Naive thymus-derived CD4-positive, alpha-beta T cell (primary cell): ENCODE results near the gene APOBEC3B. TPM values are rescaled to one million over a fixed set of nuclear protein-coding genes. Genes with fewer than 3 reads are reported as not detected.
"Not testable (repeated sequence)": the region's sequence is repeated elsewhere in the genome, so short reads cannot be mapped to it uniquely, and the experiment has no call there.

Source experiments
- ATAC-seq: fragments of 150-1000 bp; cut with Tn5 transposase; 2 replicates; pipeline ENCODE4 v1.10.0; 2021; ENCODE audit warnings: mild to moderate bottlenecking, moderate library complexity
- CTCF ChIA-PET: fragments of 350-600 bp; sonication (Branson Sonifier 250); formaldehyde crosslinking; loops from one replicate; lab custom pipeline; 2021; ENCODE audit warnings: antibody characterized with exemption; lab: Charles Lee
- POLR2A ChIA-PET: fragments of 350-600 bp; sonication (Branson Sonifier 250); formaldehyde crosslinking; loops from one replicate; lab custom pipeline; 2021; ENCODE audit warnings: antibody characterized with exemption, inconsistent platforms; lab: Charles Lee
- DNase-seq, 9 donors: peaks; one replicate each; pipeline versions ENCODE4 v3.0.0 to v3.0.0-alpha.2; 2020 to 2022; ENCODE audit warnings: mixed read lengths in 1 of 9
- H3K27ac ChIP-seq: one replicate; pipeline ENCODE4 v1.7.0; 2013; ENCODE audit warnings: mild to moderate bottlenecking, low read depth, low read length, moderate library complexity
- H3K27me3 ChIP-seq, 2 donors: one replicate each; pipeline ENCODE4 v1.7.0; 2013; ENCODE audit warnings: low read length in 2 of 2, mild to moderate bottlenecking in 2 of 2, moderate library complexity in 2 of 2; ENCODE audit not compliant: control insufficient read depth in 2 of 2, insufficient read depth in 2 of 2
- H3K36me3 ChIP-seq, 3 experiments: 1 replicate in 2 of 3; 2 replicates in 1 of 3; pipeline ENCODE4 v1.7.0; 2013; ENCODE audit warnings: low read length in 3 of 3, mild to moderate bottlenecking in 3 of 3, moderate library complexity in 1 of 3; ENCODE audit not compliant: insufficient read depth in 3 of 3, control insufficient read depth in 2 of 3
- H3K4me1 ChIP-seq, 2 donors: one replicate each; pipeline ENCODE4 v1.7.0; 2013; ENCODE audit warnings: low read length in 2 of 2, mild to moderate bottlenecking in 2 of 2, moderate library complexity in 1 of 2; ENCODE audit not compliant: control insufficient read depth in 2 of 2, insufficient read depth in 2 of 2
- H3K4me3 ChIP-seq: 2 replicates; pipeline ENCODE4 v1.7.0; 2013; ENCODE audit warnings: mild to moderate bottlenecking, low read length
- H3K9me3 ChIP-seq, 3 experiments: 1 replicate in 2 of 3; 2 replicates in 1 of 3; pipeline ENCODE4 v1.7.0; 2013; ENCODE audit warnings: low read length in 3 of 3; ENCODE audit not compliant: control insufficient read depth in 2 of 3
- H3K27ac Mint-ChIP-seq, 9 donors: one replicate each; pipeline ENCODE4 v1.8.0; 2020 to 2022; ENCODE audit warnings: mixed read lengths in 9 of 9, mild to moderate bottlenecking in 8 of 9, moderate library complexity in 5 of 9, inconsistent platforms in 2 of 9
- H3K27me3 Mint-ChIP-seq, 5 donors: one replicate each; pipeline ENCODE4 v1.8.0; 2021 to 2022; ENCODE audit warnings: mixed read lengths in 5 of 5, mild to moderate bottlenecking in 1 of 5
- H3K36me3 Mint-ChIP-seq, 5 donors: one replicate each; pipeline ENCODE4 v1.8.0; 2020 to 2022; ENCODE audit warnings: mixed read lengths in 5 of 5, mild to moderate bottlenecking in 3 of 5, inconsistent platforms in 1 of 5
- H3K4me1 Mint-ChIP-seq, 7 donors: one replicate each; pipeline ENCODE4 v1.8.0; 2020 to 2022; ENCODE audit warnings: mixed read lengths in 7 of 7, mild to moderate bottlenecking in 3 of 7, inconsistent platforms in 1 of 7
- H3K4me3 Mint-ChIP-seq, 10 donors: one replicate each; pipeline ENCODE4 v1.8.0; 2020 to 2022; ENCODE audit warnings: mild to moderate bottlenecking in 10 of 10, mixed read lengths in 10 of 10, moderate library complexity in 6 of 10, inconsistent platforms in 2 of 10
- H3K9me3 Mint-ChIP-seq, 11 donors: one replicate each; pipeline ENCODE4 v1.8.0; 2020 to 2022; ENCODE audit warnings: mixed read lengths in 11 of 11, mild to moderate bottlenecking in 4 of 11, inconsistent platforms in 1 of 11, moderate library complexity in 1 of 11
- intact Hi-C, 2 donors: fragments of 100-400 bp; cut with micrococcal nuclease; formaldehyde crosslinking; loops; one replicate each; pipeline ENCODE4 v1.15.1; 2023
- polyA plus RNA-seq, 2 donors: library from polyadenylated mRNA; unstranded; fragments of 300-500 nt; fragmentation: Illumina TruSeq; gene quantifications; one replicate each; pipeline ENCODE4 v1.2.3, GENCODE V29; 2021
- total RNA-seq, 6 experiments: library from RNA in 5 of 6; stranded (reverse) in 5 of 6; gene quantifications; 1 replicate in 5 of 6; 2 replicates in 1 of 6; pipeline ENCODE4 v1.2.3 and lab custom pipeline; 2021 to 2026

APOBEC3B gene
- total and polyA plus RNA-seq, 7 experiments from 2014 or later, result 0.30 to 16.0 (median 7.1) TPM; not detected in 3

GRCh38 chr22:39017596-39018365 lies 35.6 kb downstream of the APOBEC3B start:
- Mint-ChIP-seq H3K36me3 (peaks cover 0 to 24% (median 8%) of the 10 kb centered on the region in 5 donors), H3K27me3 (no peaks in the 10 kb centered on the region), H3K9me3 (no peaks in the 10 kb centered on the region), H3K4me1 (peaks cover 27 to 65% (median 54%) of the 10 kb centered on the region in 7 donors), H3K27ac (peak overlapping the region in 6 of 9 donors; percentile 42 to 84 (median 74)), H3K4me3 (peak overlapping the region in 3 of 10 donors; percentile 37 to 59 (median 57))
- H3K36me3 ChIP-seq, result no peaks in the 10 kb centered on the region
- intact Hi-C loops, result no loop called here
- H3K4me1 ChIP-seq, result peaks cover 10 to 19% of the 10 kb centered on the region in 2 donors
- no peak for ATAC-seq
- ChIA-PET POLR2A (no interaction called here), CTCF (interaction anchor here (1.2 kb wide), 1 partner anchor 11 kb away, joined by 3 read pairs; no protein-coding TSS in a partner anchor)
- no peak overlapping the region for H3K4me3 ChIP-seq
- no peak for DNase-seq
- no peak overlapping the region for H3K27ac ChIP-seq
- no peaks in the 10 kb centered on the region for H3K27me3 ChIP-seq
- H3K9me3 ChIP-seq, result no peaks in the 10 kb centered on the region

DNA sequence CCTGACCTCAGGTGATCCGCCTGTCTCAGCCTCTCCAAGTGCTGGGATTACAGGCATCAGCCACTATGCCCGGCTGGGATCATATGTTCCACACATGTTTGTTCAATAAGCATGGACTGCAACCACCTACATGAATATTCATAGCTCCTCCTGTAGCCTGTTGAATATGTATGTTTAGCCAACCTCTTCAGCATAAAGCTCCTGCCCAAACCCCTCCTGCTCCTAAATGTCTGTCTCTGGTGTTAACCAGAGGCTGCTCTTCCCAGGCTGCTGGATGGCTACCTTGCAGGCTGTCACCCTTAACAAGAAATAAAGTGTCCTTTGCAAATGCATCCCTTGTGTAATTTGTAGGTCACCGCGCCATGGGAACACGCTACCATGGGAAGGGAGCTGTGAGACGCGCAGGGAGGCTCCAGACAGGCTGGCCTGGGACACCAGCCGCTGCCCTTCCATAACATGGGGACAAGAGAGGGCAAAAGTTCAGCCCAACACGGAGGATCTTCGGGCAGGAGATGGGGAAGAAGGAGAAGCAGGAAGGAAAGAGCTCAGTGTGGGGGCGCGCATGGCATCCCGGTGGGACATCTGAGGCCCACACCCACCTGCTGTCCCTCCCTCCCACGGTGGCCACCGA lies 38.0 kb downstream of the APOBEC3B start:
- H3K9me3 Mint-ChIP-seq, H3K9me3 ChIP-seq, H3K27me3 ChIP-seq, ATAC-seq, H3K27me3 Mint-ChIP-seq, CTCF ChIA-PET, H3K4me3 ChIP-seq: not testable (repeated sequence)
- Mint-ChIP-seq H3K4me3 (peak overlapping the region; percentile 80 to 98 (median 88)), H3K4me1 (peaks cover 27 to 67% (median 52%) of the 10 kb centered on the region in 7 donors), H3K36me3 (peaks cover 0 to 33% (median 8%) of the 10 kb centered on the region in 5 donors), H3K27ac (peak overlapping the region; percentile 88 to 98 (median 94))
- POLR2A ChIA-PET, result interaction anchor here (1.6 kb wide), 1 partner anchor 299 kb away, joined by 5 read pairs; the partner anchor contains the start of gene RPL3
- H3K4me1 ChIP-seq, result peaks cover 20 to 24% of the 10 kb centered on the region in 2 donors
- intact Hi-C loops, result loop anchor here (2.0 to 10.0 kb wide), 4 partner anchors 21 to 505 kb away; partner anchors contain the start of genes APOBEC3F (in 1 of the 2), APOBEC3G (in 1 of the 2) and ATF4 (in 1 of the 2)
- peak in 1 of 9 donors; percentile 25 for DNase-seq
- H3K36me3 ChIP-seq, result peaks cover 0 to 13% (median 6%) of the 10 kb centered on the region in 3 experiments
- peak overlapping the region; percentile 86 for H3K27ac ChIP-seq

DNA sequence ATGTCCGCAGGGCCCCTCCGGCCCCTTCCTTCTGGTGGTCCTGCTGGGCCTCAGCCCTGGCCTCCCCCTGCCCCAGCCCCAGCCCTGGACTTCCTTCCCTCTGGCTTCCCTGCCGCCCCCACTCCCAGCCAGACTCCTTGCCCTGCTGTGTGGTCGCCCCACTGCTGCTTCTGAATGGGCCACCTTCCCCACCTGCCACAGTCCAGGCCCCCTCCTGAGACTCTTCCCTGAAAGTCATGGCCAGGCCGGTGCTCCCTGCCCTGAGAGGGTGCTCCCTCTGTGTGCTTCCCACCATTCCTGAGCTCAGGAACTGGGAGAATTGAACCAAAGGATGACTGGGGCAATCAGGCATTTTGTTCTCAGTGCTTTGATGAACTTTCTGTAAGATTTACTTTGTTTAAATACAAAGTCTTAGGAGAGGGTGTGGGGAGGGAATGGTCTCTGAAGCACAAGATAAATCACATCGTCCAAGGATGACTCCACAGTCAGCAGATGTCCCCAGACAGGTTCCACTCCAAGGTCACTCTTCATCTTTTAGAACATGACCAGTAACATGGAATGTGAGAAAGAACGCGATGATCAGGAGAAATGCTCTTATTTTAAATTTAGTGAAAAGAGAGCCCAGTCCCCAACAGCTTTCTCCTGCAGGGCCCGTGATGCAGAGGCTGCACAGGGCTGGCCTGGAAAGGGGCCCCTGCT lies 39.6 kb downstream of the APOBEC3B start:
- H3K4me3 ChIP-seq, result peak overlapping the region; percentile 76
- no peak for ATAC-seq
- POLR2A ChIA-PET, result interaction anchor here (0.7 to 2.0 kb wide), 10 partner anchors 8 to 297 kb away, joined by 3 to 6 read pairs (median 4); partner anchors contain the start of genes APOBEC3F and RPL3

DNA sequence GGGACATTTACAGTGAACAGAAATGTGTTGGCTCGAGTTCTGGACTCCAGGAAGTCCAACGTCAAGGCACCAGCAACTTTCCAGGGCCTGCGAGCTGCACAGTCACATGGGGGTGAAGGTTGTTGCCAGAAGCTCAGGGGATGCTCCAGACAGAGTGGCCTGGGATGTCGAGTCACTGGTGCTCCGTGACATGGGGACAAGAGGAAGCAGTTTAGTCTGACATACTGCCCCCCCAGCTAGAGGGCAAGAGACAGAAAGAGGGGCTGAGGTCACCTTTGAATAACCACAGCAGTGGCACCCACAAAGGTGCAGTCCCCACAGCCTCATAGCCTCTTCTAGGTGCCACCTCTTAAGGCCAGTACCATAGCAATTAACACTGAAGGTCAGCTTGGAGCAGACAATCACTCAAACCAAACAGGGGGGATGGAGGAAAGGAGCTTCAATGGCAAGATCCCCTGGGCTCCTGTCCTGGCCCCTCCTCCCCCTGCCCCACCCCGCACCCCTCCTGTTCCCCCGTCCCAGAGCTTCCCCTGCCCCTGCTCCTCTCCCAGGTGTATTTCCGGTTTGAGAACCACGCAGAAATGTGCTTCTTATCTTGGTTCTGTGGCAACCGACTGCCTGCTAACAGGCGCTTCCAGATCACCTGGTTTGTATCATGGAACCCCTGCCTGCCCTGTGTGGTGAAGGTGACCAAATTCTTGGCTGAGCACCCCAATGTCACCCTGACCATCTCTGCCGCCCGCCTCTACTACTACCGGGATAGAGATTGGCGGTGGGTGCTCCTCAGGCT lies 42.6 kb downstream of the APOBEC3B start:
- Histone ChIP-seq H3K9me3 (no peaks in the 10 kb centered on the region), H3K4me1 (peaks cover 18 to 24% of the 10 kb centered on the region in 2 donors), H3K4me3 (no peak overlapping the region), H3K36me3 (peaks cover 0 to 24% (median 6%) of the 10 kb centered on the region in 3 experiments), H3K27me3 (no peaks in the 10 kb centered on the region), H3K27ac (peak overlapping the region; percentile 45)
- ATAC-seq, result no peak
- intact Hi-C loops, result loop anchor here (5.0 to 10.0 kb wide), 3 partner anchors 53 to 500 kb away; partner anchors contain the start of genes APOBEC3G (in 1 of the 2) and ATF4 (in 1 of the 2)
- Mint-ChIP-seq H3K9me3 (no peaks in the 10 kb centered on the region), H3K36me3 (peaks cover 0 to 30% (median 7%) of the 10 kb centered on the region in 5 donors), H3K27ac (peak overlapping the region; percentile 20 to 89 (median 82)), H3K4me1 (peaks cover 30 to 68% (median 52%) of the 10 kb centered on the region in 7 donors), H3K4me3 (peak overlapping the region; percentile 33 to 79 (median 76)), H3K27me3 (no peaks in the 10 kb centered on the region)
- CTCF ChIA-PET, result interaction anchor here (0.7 kb wide), 1 partner anchor 66 kb away, joined by 3 read pairs; no protein-coding TSS in a partner anchor
- POLR2A ChIA-PET, result interaction anchor here (1.3 kb wide), 1 partner anchor 291 kb away, joined by 3 read pairs; no protein-coding TSS in a partner anchor
- peak in 6 of 9 donors; percentile 23 to 42 (median 28) for DNase-seq

More for the DNA sequence above, 39.6 kb downstream of the APOBEC3B start:
- peaks cover 29 to 73% (median 54%) of the 10 kb centered on the region in 7 donors for H3K4me1 Mint-ChIP-seq
- DNase-seq, result peak in 1 of 9 donors; percentile 18
- Histone ChIP-seq H3K9me3 (no peaks in the 10 kb centered on the region), H3K27ac (peak overlapping the region; percentile 86), H3K4me1 (peaks cover 18 to 24% of the 10 kb centered on the region in 2 donors), H3K36me3 (peaks cover 0 to 24% (median 6%) of the 10 kb centered on the region in 3 experiments), H3K27me3 (no peaks in the 10 kb centered on the region)
- H3K27ac Mint-ChIP-seq, result peak overlapping the region; percentile 88 to 98 (median 96)
- CTCF ChIA-PET, result interaction anchor here (0.9 to 1.0 kb wide), 2 partner anchors 152 to 295 kb away, joined by 3 read pairs; no protein-coding TSS in a partner anchor
- no peaks in the 10 kb centered on the region for H3K9me3 Mint-ChIP-seq
- intact Hi-C loops, result loop anchor here (2.0 to 10.0 kb wide), 4 partner anchors 19 to 503 kb away; partner anchors contain the start of genes APOBEC3F (in 1 of the 2), APOBEC3G (in 1 of the 2) and ATF4 (in 1 of the 2)
- no peaks in the 10 kb centered on the region for H3K27me3 Mint-ChIP-seq
- H3K4me3 Mint-ChIP-seq, result peak overlapping the region; percentile 91 to 98 (median 94)
- peaks cover 0 to 35% (median 8%) of the 10 kb centered on the region in 5 donors for H3K36me3 Mint-ChIP-seq

DNA sequence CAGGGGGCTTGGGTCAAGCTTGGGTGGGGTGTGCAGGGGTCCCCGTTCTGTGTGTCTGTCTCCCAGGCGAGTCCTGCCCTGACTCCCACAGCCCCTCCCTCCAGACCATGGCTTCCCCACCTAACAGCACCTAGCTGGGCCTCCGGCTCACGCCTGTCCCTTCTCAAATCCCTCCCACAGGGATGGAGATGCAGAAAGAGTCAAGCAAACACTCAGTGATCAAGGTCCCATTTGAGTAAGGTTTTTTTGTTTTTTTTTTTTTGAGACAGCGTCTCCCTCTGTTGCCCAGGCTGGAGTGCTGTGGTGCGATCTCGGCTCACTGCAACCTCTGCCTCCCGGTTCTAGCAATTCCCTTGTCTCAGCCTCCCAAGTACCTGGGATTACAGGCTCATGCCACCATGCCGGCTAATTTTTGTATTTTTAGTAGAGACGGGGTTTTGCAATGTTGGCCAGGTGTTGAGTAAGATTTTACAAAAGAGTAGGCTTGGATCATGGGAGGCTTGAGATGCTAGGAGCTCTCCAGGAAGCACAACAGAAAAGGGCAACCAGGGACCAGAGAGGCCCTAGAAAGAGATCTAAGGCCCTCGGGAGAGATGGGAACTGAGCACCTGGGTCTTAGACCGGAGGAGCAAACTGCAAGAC lies 44.5 kb downstream of the APOBEC3B start:
- Mint-ChIP-seq H3K27me3 (no peaks in the 10 kb centered on the region), H3K27ac (peak overlapping the region in 8 of 9 donors; percentile 56 to 81 (median 72)), H3K9me3 (no peaks in the 10 kb centered on the region), H3K36me3 (peaks cover 0 to 22% (median 7%) of the 10 kb centered on the region in 5 donors), H3K4me1 (peaks cover 21 to 56% (median 41%) of the 10 kb centered on the region in 7 donors), H3K4me3 (peak overlapping the region in 1 of 10 donors; percentile 20)
- DNase-seq, result no peak
- Histone ChIP-seq H3K9me3 (no peaks in the 10 kb centered on the region), H3K4me3 (no peak overlapping the region), H3K27ac (no peak overlapping the region), H3K27me3 (no peaks in the 10 kb centered on the region), H3K36me3 (peaks cover 0 to 24% (median 6%) of the 10 kb centered on the region in 3 experiments), H3K4me1 (peaks cover 18 to 22% of the 10 kb centered on the region in 2 donors)
- ATAC-seq, result no peak
- intact Hi-C loops, result loop anchor here in 1 of 2 donors (10.0 kb wide), 1 partner anchor 498 kb away; the partner anchor contains the start of gene ATF4
- ChIA-PET POLR2A (no interaction called here), CTCF (no interaction called here)
